Fibroblast of mammary gland (primary cell): Measurements from ENCODE around the gene DCN.
A peak's percentile ranks its signal among the peaks of the same experiment; 100 is the strongest.

Experiments used
- DNase-seq: peaks from one replicate; pipeline ENCODE4 v3.0.0-alpha.2; 2010; ENCODE audit warnings: low read depth
- H3K4me3 ChIP-seq: 2 replicates; pipeline ENCODE4 v1.5.1; 2011; ENCODE audit warnings: low read depth, mild to moderate bottlenecking, low read length, moderate library complexity; ENCODE audit not compliant: control insufficient read depth
- CTCF ChIP-seq: conservative IDR thresholded peaks from 2 replicates; pipeline ENCODE4 v1.5.1; 2011; ENCODE audit warnings: low read depth, low read length, inconsistent platforms; ENCODE audit not compliant: control insufficient read depth, insufficient read depth

The DCN gene

GRCh38 chr12:91189516-91189915 lies 6.9 kb upstream of the DCN start:
- DNase-seq = peak; percentile 78

GRCh38 chr12:91188778-91189177 lies 6.2 kb upstream of the DCN start:
- TF ChIP-seq CTCF = no peak
- DNase-seq = no peak
- no peak overlapping the region for H3K4me3 ChIP-seq

More at GRCh38 chr12:91189516-91189915, 6.9 kb upstream of the DCN start:
- no peak overlapping the region for H3K4me3 ChIP-seq
- TF ChIP-seq CTCF = no peak

GRCh38 chr12:91186156-91186555 lies 3.5 kb upstream of the DCN start:
- TF ChIP-seq CTCF = no peak
- no peak overlapping the region for H3K4me3 ChIP-seq
- no peak for DNase-seq

GRCh38 chr12:91185421-91185820 lies 2.8 kb upstream of the DCN start:
- TF ChIP-seq CTCF = no peak

GRCh38 chr12:91183551-91183950 lies 934 bp upstream of the DCN start:
- no peak for TF ChIP-seq CTCF
- no peak overlapping the region for H3K4me3 ChIP-seq
- no peak for DNase-seq

More at GRCh38 chr12:91185421-91185820, 2.8 kb upstream of the DCN start:
- DNase-seq = no peak
- H3K4me3 ChIP-seq = no peak overlapping the region

GRCh38 chr12:91180582-91181395 lies 1.8 kb downstream of the DCN start:
- H3K4me3 ChIP-seq = peak overlapping the region; percentile 51
- TF ChIP-seq CTCF = no peak
- peak; percentile 94 for DNase-seq
